Tongue (tissue), 3 donors: ENCODE measurements around the gene TXNDC15. TPM values are rescaled to one million over a fixed set of nuclear protein-coding genes. Genes with fewer than 3 reads are reported as not detected.

ENCODE experiments used
- DNase-seq: peaks from one replicate; pipeline ENCODE4 v3.0.0-alpha.2; 2015
- small RNA-seq: library from RNA; depleted of rRNA; stranded (forward); fragments of <200 nt; gene quantifications from one replicate; pipeline ENCODE3, GENCODE V24; 2014; ENCODE audit warnings: low replicate concordance
- total RNA-seq: library from RNA; depleted of rRNA; stranded (reverse); fragments of >200 nt; gene quantifications from one replicate; pipeline ENCODE4 v1.2.3, GENCODE V29; 2014

The TXNDC15 gene
- total RNA-seq, 1 donor from 2014 or later, result 104 TPM

DNA sequence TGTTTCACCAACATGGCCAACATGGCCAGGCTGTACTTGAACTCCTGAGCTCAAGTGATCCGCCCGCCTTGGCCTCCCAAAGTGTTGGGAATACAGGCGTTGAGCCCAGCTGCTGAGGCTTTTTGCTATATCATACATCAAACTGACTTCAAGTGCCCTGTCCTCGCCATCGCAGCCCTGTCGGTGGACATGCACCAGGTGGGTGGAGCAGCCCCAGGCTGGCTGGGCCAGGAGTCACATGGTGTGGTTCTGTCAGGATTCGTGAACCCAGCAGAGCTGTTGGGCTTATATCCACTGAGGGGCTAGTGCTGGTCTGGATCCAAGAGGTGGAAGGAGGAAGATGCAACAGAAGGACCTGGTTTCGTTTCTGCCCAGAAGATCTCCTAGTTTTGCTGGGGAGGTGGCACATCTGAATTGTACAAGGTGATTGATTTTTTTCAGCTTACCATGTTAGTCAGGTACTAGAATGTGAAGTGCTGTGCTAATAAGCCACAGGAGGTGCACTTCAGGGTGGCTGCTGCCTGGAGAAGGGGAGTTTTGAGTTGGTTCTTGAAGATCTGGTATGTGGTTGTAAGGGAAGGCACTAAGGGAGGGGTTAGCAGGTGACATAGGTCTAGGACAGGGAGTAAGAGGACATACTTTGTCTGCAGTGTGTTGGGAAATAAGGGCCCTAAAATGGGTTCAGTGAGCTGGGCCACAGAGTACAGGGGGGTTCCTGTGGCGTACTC, 46.8 kb downstream of the TXNDC15 start:
- DNase-seq, result no peak

DNA sequence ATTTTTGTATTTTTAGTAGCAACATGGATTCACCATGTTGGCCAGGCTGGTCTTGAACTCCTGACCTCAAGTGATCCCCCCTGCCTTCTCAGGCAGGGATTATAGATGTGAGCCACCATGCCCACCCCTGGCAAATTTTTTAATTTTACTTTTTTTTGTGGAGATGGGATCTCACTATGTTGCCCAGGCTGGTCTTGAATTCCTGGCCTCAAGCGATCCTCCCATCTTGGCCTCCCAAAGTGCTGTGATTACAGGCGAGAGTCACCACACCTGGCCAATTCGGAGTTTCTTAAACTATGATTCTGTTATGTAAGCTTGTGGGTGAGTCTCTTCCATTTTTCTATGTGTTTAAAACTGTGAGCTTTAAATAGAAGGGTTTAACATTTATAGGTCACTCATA, 58.3 kb downstream of the TXNDC15 start:
- no peak for DNase-seq

- no peak for DNase-seq
These were observed 60.0 kb downstream of the TXNDC15 start for GRCh38 chr5:134934202-134934601.

DNA sequence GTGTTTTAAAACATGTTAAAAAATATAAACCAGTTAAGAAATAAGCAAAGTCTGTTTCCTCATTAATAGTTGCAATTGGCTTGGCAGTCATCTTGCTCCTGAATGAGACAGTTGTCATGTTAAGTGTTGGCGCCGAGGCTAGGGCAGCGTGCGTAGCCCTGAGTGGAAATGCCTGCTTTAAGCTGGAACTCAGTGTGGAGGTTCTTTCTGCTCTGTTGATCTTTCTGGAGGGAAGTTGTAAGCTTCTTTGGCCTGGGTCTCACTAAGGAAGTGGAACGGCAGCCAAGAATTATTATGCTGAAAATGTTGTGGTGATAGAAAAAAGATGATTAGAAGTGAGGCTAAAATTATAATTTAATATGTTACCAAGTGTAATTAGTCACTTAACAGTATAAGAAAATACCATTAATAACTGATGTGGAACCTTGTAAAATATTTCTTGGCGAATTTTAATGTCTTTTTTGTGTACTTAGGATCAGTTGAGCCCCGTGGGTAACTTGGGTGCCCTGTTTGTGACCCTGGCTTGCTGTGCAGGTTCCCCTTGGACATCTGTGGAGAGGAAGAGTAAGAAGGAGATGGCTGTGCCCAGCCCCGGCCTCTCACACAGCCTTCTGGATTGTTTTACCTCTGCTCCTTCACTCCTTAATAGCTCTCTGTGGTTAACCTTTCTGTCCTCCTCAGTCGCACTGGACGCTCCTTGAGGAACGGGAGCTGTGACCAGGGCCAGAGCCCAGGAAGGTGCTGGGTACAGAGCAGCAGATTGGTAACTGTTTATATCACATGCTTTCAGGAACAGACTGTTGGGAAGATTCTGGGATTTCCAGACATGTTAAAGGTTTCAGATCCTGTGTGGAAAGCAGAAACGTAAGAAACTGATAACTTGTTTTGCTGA, 61.8 kb downstream of the TXNDC15 start:
- DNase-seq, result no peak

GRCh38 chr5:134937526-134937925, 63.4 kb downstream of the TXNDC15 start:
- DNase-seq, result peak; percentile 51

- DNase-seq, result peak; percentile 13
These were observed 63.9 kb downstream of the TXNDC15 start for GRCh38 chr5:134938030-134938429.

GRCh38 chr5:134939500-134939899, 65.3 kb downstream of the TXNDC15 start:
- DNase-seq, result no peak

- no peak for DNase-seq
These were observed 69.4 kb downstream of the TXNDC15 start for GRCh38 chr5:134943547-134943946.

GRCh38 chr5:134944630-134945029, 70.5 kb downstream of the TXNDC15 start:
- DNase-seq, result peak; percentile 33

DNA sequence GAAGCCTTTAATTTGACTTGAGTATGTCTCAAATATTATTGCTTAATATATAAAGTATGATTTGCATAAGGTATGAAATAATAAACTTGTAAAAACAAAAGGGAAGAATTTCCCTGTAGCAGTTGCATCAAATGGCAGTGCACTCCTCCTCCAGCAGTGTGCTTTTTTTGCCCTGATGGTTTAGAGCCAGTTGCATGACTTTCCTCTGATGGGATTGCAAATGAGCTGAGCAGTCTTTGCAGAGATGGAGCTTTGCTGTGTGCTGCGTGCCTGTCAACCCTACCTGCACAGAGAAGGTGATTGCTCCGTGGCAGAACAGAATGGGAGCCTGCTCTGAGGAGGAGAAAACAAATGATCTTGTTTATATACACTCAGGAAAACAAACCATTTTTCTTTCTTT, 70.9 kb downstream of the TXNDC15 start:
- DNase-seq, result no peak

GRCh38 chr5:134948911-134949310, 74.7 kb downstream of the TXNDC15 start:
- DNase-seq, result peak; percentile 83

GRCh38 chr5:134949316-134949715, 75.1 kb downstream of the TXNDC15 start:
- DNase-seq, result peak; percentile 13

Small RNA genes lying within 50 kb of the gene (small RNA-seq; reads per million reads assigned to genes)
- not detected for gene MIR4461
- gene MTND3P25, result not detected
- gene MTND4LP30, result not detected

Other genes starting within 250 kb of the TXNDC15 start
- gene SAR1B, start 241.5 kb upstream of the TXNDC15 start, total RNA-seq, result 44.6 TPM
- gene SEC24A, start 225.6 kb upstream of the TXNDC15 start, total RNA-seq, result 31.7 TPM
- 26.9 TPM for gene CAMLG, start 135.8 kb upstream of the TXNDC15 start, total RNA-seq
- gene DDX46, start 115.6 kb upstream of the TXNDC15 start, total RNA-seq, result 53.6 TPM
- 74.9 TPM for gene C5orf24, start 28.4 kb upstream of the TXNDC15 start, total RNA-seq
- gene PCBD2, start 30.8 kb downstream of the TXNDC15 start, total RNA-seq, result 16.3 TPM
- not detected for gene CATSPER3, start 93.5 kb downstream of the TXNDC15 start, total RNA-seq
- gene PITX1, start 159.9 kb downstream of the TXNDC15 start, total RNA-seq, result 93.7 TPM